K562 (cell line): ENCODE data around the gene NRF1. TPM values are rescaled to one million over a fixed set of nuclear protein-coding genes. Genes with fewer than 3 reads are reported as not detected.

Experiments
- CHD1 ChIP-seq: fragments of 200-600 bp; sonication (generic); IDR thresholded peaks from one replicate; pipeline ENCODE4 v1.6.1; 2012; ENCODE audit warnings: mild to moderate bottlenecking, moderate library complexity, low read length, inconsistent platforms
- CREB5 ChIP-seq: fragments of 250-450 bp; sonication (Bioruptor Pico); IDR thresholded peaks from 2 replicates; pipeline ENCODE4 v1.5.0; 2020; ENCODE audit warnings: mild to moderate bottlenecking
- DMBX1 ChIP-seq: fragments of 250-450 bp; sonication (Bioruptor Pico); IDR thresholded peaks from 2 replicates; pipeline ENCODE4 v1.8.0; 2022; ENCODE audit warnings: inconsistent platforms, mild to moderate bottlenecking, moderate library complexity, borderline replicate concordance
- FOXA3 ChIP-seq, 2 experiments: fragments of 450-650 bp in 1 of 2; sonication (generic) in 1 of 2; formaldehyde crosslinking; IDR thresholded peaks in 1 of 2; conservative IDR thresholded peaks in 1 of 2; 2 replicates each; pipeline versions ENCODE4 v1.4.0 to v1.8.0; 2020 to 2022; ENCODE audit warnings: mild to moderate bottlenecking in 2 of 2, missing genetic modification reagents in 1 of 2
- HMGN3 ChIP-seq: IDR thresholded peaks from 2 replicates; pipeline ENCODE4 v1.6.1; 2011; ENCODE audit warnings: borderline replicate concordance, low read depth, mild to moderate bottlenecking, mixed read lengths, low read length; ENCODE audit not compliant: insufficient read length; ENCODE audit errors: extremely low read depth
- MED1 ChIP-seq: sonication (generic); formaldehyde crosslinking; IDR thresholded peaks from 2 replicates; pipeline ENCODE4 v1.8.1; 2023; ENCODE audit warnings: missing genetic modification reagents, borderline replicate concordance
- MTA2 ChIP-seq: fragments of 450-650 bp; IDR thresholded peaks from 2 replicates; pipeline ENCODE4 v1.6.1; 2016; ENCODE audit warnings: low read depth
- NR2C1 ChIP-seq, 2 experiments: fragments of 450-650 bp; IDR thresholded peaks; 2 replicates each; pipeline ENCODE4 v1.6.1; 2017; ENCODE audit warnings: mild to moderate bottlenecking in 2 of 2, antibody characterized with exemption in 1 of 2, inconsistent platforms in 1 of 2, missing compliant biosample characterization in 1 of 2, missing genetic modification characterization in 1 of 2
- NRF1 ChIP-seq, 2 experiments: fragments of 450-650 bp; IDR thresholded peaks in 1 of 2; conservative IDR thresholded peaks in 1 of 2; 2 replicates each; pipeline ENCODE4 v1.6.1; 2014; ENCODE audit warnings: mild to moderate bottlenecking in 2 of 2
- NUFIP1 ChIP-seq: fragments of 450-650 bp; IDR thresholded peaks from 2 replicates; pipeline ENCODE4 v1.6.1; 2018; ENCODE audit not compliant: partially characterized antibody
- PHF8 ChIP-seq: fragments of 200-600 bp; sonication (generic); IDR thresholded peaks from 2 replicates; pipeline ENCODE4 v1.6.1; 2012; ENCODE audit warnings: mixed run types, mild to moderate bottlenecking, inconsistent platforms, low read length, moderate library complexity, borderline replicate concordance
- PPARD ChIP-seq: fragments of 250-450 bp; sonication (Bioruptor Pico); IDR thresholded peaks from 2 replicates; pipeline ENCODE4 v1.8.0; 2022; ENCODE audit warnings: inconsistent platforms, mild to moderate bottlenecking, moderate library complexity
- RBM34 ChIP-seq: fragments of 200-400 bp; formaldehyde crosslinking; IDR thresholded peaks from 2 replicates; pipeline ENCODE4 v1.6.1; 2018; ENCODE audit warnings: low read length, borderline replicate concordance; ENCODE audit not compliant: insufficient read depth
- RUNX1 ChIP-seq: sonication (generic); IDR thresholded peaks from 2 replicates; pipeline ENCODE4 v1.6.1; 2016; ENCODE audit warnings: antibody characterized with exemption, low read depth
- SAP30 ChIP-seq: fragments of 200-600 bp; sonication (generic); IDR thresholded peaks from 2 replicates; pipeline ENCODE4 v1.6.1; 2012; ENCODE audit warnings: borderline replicate concordance, low read depth, mild to moderate bottlenecking, moderate library complexity, low read length, control low read depth, inconsistent platforms; ENCODE audit not compliant: insufficient read depth, poor library complexity, severe bottlenecking
- SIN3A ChIP-seq, 2 experiments: fragments of 150-350 bp in 1 of 2; IDR thresholded peaks; 2 replicates each; pipeline ENCODE4 v1.6.1; 2011 to 2016; ENCODE audit warnings: borderline replicate concordance in 2 of 2, low read depth in 2 of 2, low read length in 2 of 2, mild to moderate bottlenecking in 2 of 2, moderate library complexity in 2 of 2; ENCODE audit not compliant: control insufficient read depth in 1 of 2
- TFAM ChIP-seq: fragments of 250-450 bp; sonication (Bioruptor Pico); conservative IDR thresholded peaks from 2 replicates; pipeline ENCODE4 v1.5.0; 2021; ENCODE audit warnings: mild to moderate bottlenecking, moderate library complexity
- TFE3 ChIP-seq: fragments of 450-650 bp; formaldehyde crosslinking; IDR thresholded peaks from 2 replicates; pipeline ENCODE4 v1.4.0; 2020; ENCODE audit warnings: mild to moderate bottlenecking, mixed read lengths
- ZC3H11A ChIP-seq: IDR thresholded peaks from 2 replicates; pipeline ENCODE4 v1.6.1; 2012; ENCODE audit warnings: low read depth, low read length, improper control_type of control experiment
- ZFPM2 ChIP-seq: fragments of 250-450 bp; sonication (Bioruptor Pico); IDR thresholded peaks from 2 replicates; pipeline ENCODE4 v1.5.1; 2022; ENCODE audit warnings: mild to moderate bottlenecking
- ZNF444 ChIP-seq: fragments of 250-450 bp; sonication (Bioruptor Pico); IDR thresholded peaks from 2 replicates; pipeline ENCODE4 v1.4.0; 2020; ENCODE audit warnings: mild to moderate bottlenecking, moderate library complexity
- ZNF740 ChIP-seq, 3 experiments: fragments of 200-800 bp in 1 of 3; sonication (Bioruptor generic) in 1 of 3; sonication (generic) in 1 of 3; formaldehyde crosslinking in 1 of 3; IDR thresholded peaks; 2 replicates each; pipeline versions ENCODE4 v1.6.1 to v1.8.0; 2016 to 2022; ENCODE audit warnings: mild to moderate bottlenecking in 2 of 3, missing compliant biosample characterization in 2 of 3, missing genetic modification characterization in 2 of 3, missing genetic modification reagents in 1 of 3
- polyA plus RNA-seq, 8 experiments: library from polyadenylated mRNA; depleted of rRNA in 4 of 8; stranded (reverse) in 5 of 8; unstranded in 3 of 8; fragments of >200 nt; fragmentation: Nextera tagmentation in 2 of 8; fragmentation: Illumina TruSeq in 1 of 8; extraction: Ambion mirVana in 2 of 8; extraction: Trizol in 1 of 8; gene quantifications; 2 replicates each; pipeline versions ENCODE4 v1.2.1 to v1.2.3, GENCODE V29; 2011 to 2014; ENCODE audit warnings: inconsistent platforms in 1 of 8, missing spikeins in 1 of 8
- total RNA-seq, 7 experiments: library from RNA; depleted of rRNA in 6 of 7; stranded (reverse); fragments of >200 nt in 6 of 7; fragmentation: Illumina TruSeq in 2 of 7; extraction: Trizol in 2 of 7; gene quantifications; 2 replicates each; pipeline versions ENCODE4 v1.2.1 to v1.2.3, GENCODE V29; 2011 to 2021; ENCODE audit warnings: low replicate concordance in 1 of 7

NRF1 gene
- total and polyA plus RNA-seq, 9 of the 15 experiments (the other 6 are each of a cell fraction or from before 2014, with no cell fraction given) = 8.6 to 28.8 (median 20.3) TPM

- TF ChIP-seq PPARD (CRISPR knock-in tag) (no peak), NUFIP1 (no peak), SIN3A (IDR thresholded peaks at IDR 0.05; ENCODE audit: borderline replicate concordance in 2 of 2, control insufficient read depth in 1 of 2, low read depth in 2 of 2, low read length in 2 of 2) (no peak), NR2C1 (IDR thresholded peaks at IDR 0.05) (peak; percentile 57; the same call in 1 of the 2 replicates), NR2C1 (tag; IDR thresholded peaks at IDR 0.05) (0 out of 2 replicates have a peak, but pooled peaks have one; percentile 7), RUNX1 (no peak), NRF1 (conservative IDR thresholded peaks at IDR 0.05 in 1 of 2, IDR thresholded peaks at IDR 0.05 in 1 of 2) (no peak; a peak in 2 of 4 replicates), ZNF444 (CRISPR knock-in tag) (no peak), SAP30 (peak; percentile 50), FOXA3 (CRISPR knock-in tag; conservative IDR thresholded peaks at IDR 0.05 in 1 of 2, IDR thresholded peaks at IDR 0.05 in 1 of 2) (peak in 1 of 2 experiments; percentile 88; a peak in 2 of 4 replicates), ZC3H11A (no peak), TFAM (CRISPR knock-in tag) (no peak), PHF8 (peak; percentile 66; the same call in 1 of the 2 replicates), ZFPM2 (CRISPR knock-in tag) (no peak), HMGN3 (peak; percentile 29), MED1 (CRISPR knock-in tag) (no peak), TFE3 (CRISPR knock-in tag) (no peak), MTA2 (peak; percentile 76), CHD1 (peak; percentile 70), ZNF740 (CRISPR knock-in tag; IDR thresholded peaks at IDR 0.05) (peak; percentile 25; the same call in 1 of the 2 replicates), ZNF740 (tag; IDR thresholded peaks at IDR 0.05) (0 out of 4 replicates have a peak, but pooled peaks of 1 of the 2 experiments have one; percentile 49), RBM34 (no peak), DMBX1 (CRISPR knock-in tag) (peak; percentile 22; the same call in 1 of the 2 replicates), CREB5 (CRISPR knock-in tag) (no peak)
Measured at GRCh38 chr7:129768614-129769399, 157.3 kb downstream of the NRF1 start (continued).
